ENCODE measurements around the gene SCT. TPM values are rescaled to one million over a fixed set of nuclear protein-coding genes. Genes with fewer than 3 reads are reported as not detected.

SCT gene
- polyA plus RNA-seq, 1 donor from 2014 or later, result not detected

DNA sequence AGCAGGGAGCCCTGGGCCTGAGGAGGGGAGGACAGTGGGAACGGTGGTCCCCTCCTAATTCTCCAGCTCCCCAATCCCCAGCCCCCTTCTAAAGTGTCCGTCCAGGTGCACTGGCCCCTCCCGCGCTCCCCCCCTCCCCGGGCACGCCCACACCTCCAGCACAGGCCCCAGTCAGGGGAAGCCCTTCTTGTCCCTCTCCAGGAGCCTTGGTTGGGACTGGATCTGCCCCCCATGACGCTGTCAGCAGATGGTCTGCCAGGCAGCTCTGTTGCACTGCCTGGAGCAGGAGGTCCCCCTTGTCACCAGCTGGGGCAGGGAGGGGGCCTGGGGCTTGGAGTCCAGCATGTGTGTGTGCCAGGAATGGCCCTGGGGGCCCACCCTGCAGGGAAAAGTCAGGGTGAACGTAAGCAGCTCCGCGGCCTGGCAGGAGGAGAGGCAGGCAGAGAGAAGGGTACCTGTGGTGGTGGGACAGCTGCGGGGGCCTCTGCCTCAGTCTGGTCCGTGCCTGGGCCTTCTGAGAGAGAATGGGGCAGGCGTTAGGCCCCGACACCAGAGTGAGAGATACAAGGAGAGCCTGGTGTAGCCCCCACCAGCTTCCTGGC lies 12.9 kb downstream of the SCT start:
- Histone ChIP-seq H2AFZ (ENCODE audit: low read depth, low read length) (no peak overlapping the region), H3K4me2 (ENCODE audit: low read length) (no peak overlapping the region), H3K79me2 (replicated peaks; ENCODE audit: insufficient read depth, low read length) (no peaks in the 10 kb centered on the region), H3K9me2 (ENCODE audit: insufficient read depth, low read length) (no peaks in the 10 kb centered on the region), H4K20me1 (ENCODE audit: insufficient read depth) (no peaks in the 10 kb centered on the region), H3K27me3 (ENCODE audit: insufficient read depth, low read depth, low read length) (no peaks in the 10 kb centered on the region), H3K4me3 (ENCODE audit: low read length) (no peak overlapping the region), H3K9me3 (ENCODE audit: low read length) (no peaks in the 10 kb centered on the region), H3K36me3 (ENCODE audit: insufficient read depth, low read length) (no peaks in the 10 kb centered on the region), H3K27ac (ENCODE audit: low read length) (no peak overlapping the region), H3F3A (ENCODE audit: insufficient read depth, low read length, poor library complexity, severe bottlenecking) (no peaks in the 10 kb centered on the region), H3K9ac (ENCODE audit: low read length) (no peak overlapping the region)
- TF ChIP-seq RAD21 (conservative IDR thresholded peaks at IDR 0.05), result no peak
- TF ChIP-seq EZH2 (IDR thresholded peaks at IDR 0.05; ENCODE audit: borderline replicate concordance, insufficient read depth, low read length, poor library complexity, severe bottlenecking), result no peak
- TF ChIP-seq MXI1 (conservative IDR thresholded peaks at IDR 0.05; ENCODE audit: poor library complexity, severe bottlenecking), result no peak
- TF ChIP-seq TAF1 (IDR thresholded peaks at IDR 0.05; ENCODE audit: low read depth), result no peak
- TF ChIP-seq EP300 (conservative IDR thresholded peaks at IDR 0.05; ENCODE audit: poor library complexity, severe bottlenecking), result no peak
- no peak for TF ChIP-seq POLR2AphosphoS5 (IDR thresholded peaks at IDR 0.05)
- TF ChIP-seq, protein P1, sequence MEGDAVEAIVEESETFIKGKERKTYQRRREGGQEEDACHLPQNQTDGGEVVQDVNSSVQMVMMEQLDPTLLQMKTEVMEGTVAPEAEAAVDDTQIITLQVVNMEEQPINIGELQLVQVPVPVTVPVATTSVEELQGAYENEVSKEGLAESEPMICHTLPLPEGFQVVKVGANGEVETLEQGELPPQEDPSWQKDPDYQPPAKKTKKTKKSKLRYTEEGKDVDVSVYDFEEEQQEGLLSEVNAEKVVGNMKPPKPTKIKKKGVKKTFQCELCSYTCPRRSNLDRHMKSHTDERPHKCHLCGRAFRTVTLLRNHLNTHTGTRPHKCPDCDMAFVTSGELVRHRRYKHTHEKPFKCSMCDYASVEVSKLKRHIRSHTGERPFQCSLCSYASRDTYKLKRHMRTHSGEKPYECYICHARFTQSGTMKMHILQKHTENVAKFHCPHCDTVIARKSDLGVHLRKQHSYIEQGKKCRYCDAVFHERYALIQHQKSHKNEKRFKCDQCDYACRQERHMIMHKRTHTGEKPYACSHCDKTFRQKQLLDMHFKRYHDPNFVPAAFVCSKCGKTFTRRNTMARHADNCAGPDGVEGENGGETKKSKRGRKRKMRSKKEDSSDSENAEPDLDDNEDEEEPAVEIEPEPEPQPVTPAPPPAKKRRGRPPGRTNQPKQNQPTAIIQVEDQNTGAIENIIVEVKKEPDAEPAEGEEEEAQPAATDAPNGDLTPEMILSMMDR (IDR thresholded peaks at IDR 0.05; ENCODE audit: poor library complexity, severe bottlenecking), result no peak

DNA sequence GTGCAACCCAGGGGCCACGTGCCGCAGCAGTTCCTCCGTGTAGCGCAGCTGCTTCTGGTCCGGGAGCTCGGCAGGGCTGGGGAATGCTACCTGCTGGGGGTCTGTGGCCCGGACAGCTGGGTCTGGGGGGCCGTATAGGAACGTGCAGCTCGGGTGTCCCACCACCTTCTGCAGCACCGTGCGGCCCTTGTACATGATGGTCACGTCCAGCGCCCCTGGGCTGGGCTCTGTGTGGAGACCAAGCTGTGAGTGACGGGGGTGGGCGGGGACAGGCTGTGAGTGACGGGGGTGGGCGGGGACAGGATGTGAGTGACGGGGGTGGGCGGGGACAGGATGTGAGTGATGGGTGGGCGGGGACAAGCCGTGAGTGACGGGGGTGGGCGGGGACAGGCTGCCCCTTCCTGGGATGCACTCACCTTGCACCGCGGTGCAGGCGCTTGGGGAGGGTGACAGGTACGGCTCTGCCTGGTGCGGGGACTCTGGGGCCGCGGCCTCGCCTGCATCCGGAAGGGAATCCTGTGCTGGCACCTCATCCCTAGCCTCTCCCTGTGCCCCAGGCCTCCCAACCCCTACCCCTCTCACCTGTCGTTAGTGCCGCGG lies 13.5 kb downstream of the SCT start:
- Histone ChIP-seq H3K9me2 (ENCODE audit: insufficient read depth, low read length) (no peaks in the 10 kb centered on the region), H3K9ac (ENCODE audit: low read length) (no peak overlapping the region), H4K20me1 (ENCODE audit: insufficient read depth) (no peaks in the 10 kb centered on the region), H3K4me3 (ENCODE audit: low read length) (no peak overlapping the region), H3F3A (ENCODE audit: insufficient read depth, low read length, poor library complexity, severe bottlenecking) (no peaks in the 10 kb centered on the region), H3K27me3 (ENCODE audit: insufficient read depth, low read depth, low read length) (no peaks in the 10 kb centered on the region), H2AFZ (ENCODE audit: low read depth, low read length) (no peak overlapping the region), H3K9me3 (ENCODE audit: low read length) (no peaks in the 10 kb centered on the region), H3K27ac (ENCODE audit: low read length) (no peak overlapping the region), H3K4me2 (ENCODE audit: low read length) (no peak overlapping the region), H3K36me3 (ENCODE audit: insufficient read depth, low read length) (no peaks in the 10 kb centered on the region), H3K79me2 (replicated peaks; ENCODE audit: insufficient read depth, low read length) (no peaks in the 10 kb centered on the region)
- no peak for TF ChIP-seq RAD21 (conservative IDR thresholded peaks at IDR 0.05)
- no peak for TF ChIP-seq SMC3 (conservative IDR thresholded peaks at IDR 0.05; ENCODE audit: poor library complexity)
- TF ChIP-seq MXI1 (conservative IDR thresholded peaks at IDR 0.05; ENCODE audit: poor library complexity, severe bottlenecking), result no peak

DNA sequence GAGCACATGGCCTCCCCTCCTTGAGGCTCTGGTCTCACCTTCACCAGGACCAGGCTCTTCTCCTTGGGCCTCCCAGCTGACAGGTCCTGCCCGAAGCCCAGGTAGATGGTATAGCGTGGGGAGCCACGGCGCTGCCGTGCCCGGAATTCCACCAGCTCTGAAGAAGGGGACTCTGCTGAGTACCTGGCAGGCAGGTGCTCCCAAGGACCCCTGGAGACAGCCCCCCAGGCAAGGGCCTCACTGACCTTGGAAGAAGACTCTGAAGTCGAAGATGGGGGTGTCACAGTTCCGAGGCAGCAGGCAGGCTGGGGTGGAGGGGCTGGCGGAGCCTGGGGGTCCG lies 14.1 kb downstream of the SCT start:
- H4K20me1 ChIP-seq (ENCODE audit: insufficient read depth), result no peaks in the 10 kb centered on the region
- H3K79me2 ChIP-seq (replicated peaks; ENCODE audit: insufficient read depth, low read length), result no peaks in the 10 kb centered on the region
- no peak overlapping the region for H3K9ac ChIP-seq (ENCODE audit: low read length)
- no peak overlapping the region for H3K27ac ChIP-seq (ENCODE audit: low read length)
- H3K4me2 ChIP-seq (ENCODE audit: low read length), result no peak overlapping the region
- no peaks in the 10 kb centered on the region for H3K9me3 ChIP-seq (ENCODE audit: low read length)
- no peaks in the 10 kb centered on the region for H3F3A ChIP-seq (ENCODE audit: insufficient read depth, low read length, poor library complexity, severe bottlenecking)
- no peaks in the 10 kb centered on the region for H3K27me3 ChIP-seq (ENCODE audit: insufficient read depth, low read depth, low read length)
- no peak overlapping the region for H3K4me3 ChIP-seq (ENCODE audit: low read length)
- H3K36me3 ChIP-seq (ENCODE audit: insufficient read depth, low read length), result no peaks in the 10 kb centered on the region
- H3K9me2 ChIP-seq (ENCODE audit: insufficient read depth, low read length), result no peaks in the 10 kb centered on the region
- TF ChIP-seq REST (IDR thresholded peaks at IDR 0.05; ENCODE audit: borderline replicate concordance) (no peak), EZH2 (IDR thresholded peaks at IDR 0.05; ENCODE audit: borderline replicate concordance, insufficient read depth, low read length, poor library complexity, severe bottlenecking) (no peak), SMC3 (conservative IDR thresholded peaks at IDR 0.05; ENCODE audit: poor library complexity) (no peak), EP300 (conservative IDR thresholded peaks at IDR 0.05; ENCODE audit: poor library complexity, severe bottlenecking) (no peak), TAF1 (IDR thresholded peaks at IDR 0.05; ENCODE audit: low read depth) (no peak), RAD21 (conservative IDR thresholded peaks at IDR 0.05) (no peak), MXI1 (conservative IDR thresholded peaks at IDR 0.05; ENCODE audit: poor library complexity, severe bottlenecking) (no peak), POLR2AphosphoS5 (IDR thresholded peaks at IDR 0.05) (no peak)
- TF ChIP-seq, protein P1 (IDR thresholded peaks at IDR 0.05; ENCODE audit: poor library complexity, severe bottlenecking), result no peak
- H2AFZ ChIP-seq (ENCODE audit: low read depth, low read length), result no peak overlapping the region

All from neural cell (in vitro differentiated cells).